Transverse colon (tissue), 4 donors: ENCODE measurements around the gene TGFBI.

ENCODE experiments used
- CTCF ChIP-seq, 5 experiments: fragments of 200-600 bp in 3 of 5; fragments of 450-650 bp in 2 of 5; sonication (generic) in 3 of 5; IDR thresholded peaks; 1 replicate in 2 of 5; 2 replicates in 3 of 5; pipeline ENCODE4 v1.5.1; 2016 to 2017; ENCODE audit warnings: antibody characterized with exemption in 5 of 5, inconsistent platforms in 3 of 5, mild to moderate bottlenecking in 2 of 5, moderate library complexity in 1 of 5
- EP300 ChIP-seq: sonication (generic); formaldehyde crosslinking; IDR thresholded peaks from one replicate; pipeline ENCODE4 v1.6.1; 2017; ENCODE audit warnings: antibody characterized with exemption, low read depth
- POLR2A ChIP-seq: fragments of 450-650 bp; IDR thresholded peaks from one replicate; pipeline ENCODE4 v1.6.1; 2016; ENCODE audit warnings: antibody characterized with exemption, mild to moderate bottlenecking, moderate library complexity
- POLR2AphosphoS5 ChIP-seq, 3 donors: sonication (generic); formaldehyde crosslinking; IDR thresholded peaks; one replicate each; pipeline ENCODE4 v1.6.1; 2016; ENCODE audit warnings: antibody characterized with exemption in 3 of 3

- TF ChIP-seq CTCF (IDR thresholded peaks at IDR 0.05) (no peak), POLR2A (no peak), EP300 (no peak), POLR2AphosphoS5 (IDR thresholded peaks at IDR 0.05) (no peak)
Measured at GRCh38 chr5:136036293-136036911, 7.6 kb downstream of the TGFBI start.
